K562 (cell line): Measurements from ENCODE around the gene TMEM45B. TPM values are rescaled to one million over a fixed set of nuclear protein-coding genes. Genes with fewer than 3 reads are reported as not detected.
A peak's percentile ranks its signal among the peaks of the same experiment; 100 is the strongest.

Source experiments
- ATAC-seq: fragments of 200-7000 bp; cut with Tn5 transposase; 3 replicates; pipeline ENCODE4 v1.9.1; 2020; ENCODE audit warnings: moderate library complexity
- BruUV-seq: library from RNA; stranded (reverse); fragments of 400-500 nt; replicated peaks from 2 replicates; lab custom pipeline; 2021; lab: Mats Ljungman, UMichigan
- CTCF ChIA-PET: fragments of 300-600 bp; formaldehyde crosslinking; extraction: SDS; loops from one replicate; lab custom pipeline; 2021; ENCODE audit warnings: low intra/inter-chr PET ratio; lab: Yijun Ruan, JAX
- POLR2A ChIA-PET: fragments of 300-600, 350-650 bp; sonication (Branson Sonifier 250); formaldehyde crosslinking; extraction: SDS; loops from one replicate; lab custom pipeline; 2021; ENCODE audit warnings: antibody characterized with exemption, inconsistent platforms; lab: Yijun Ruan, JAX
- DNase-seq, 4 experiments: peaks; one replicate each; pipeline versions ENCODE4 v3.0.0 to v3.0.0-alpha.2; 2011 to 2018; ENCODE audit warnings: low spot score in 3 of 4, mixed read lengths in 3 of 4; ENCODE audit errors: extremely low read depth in 1 of 4
- FAIRE-seq: peaks from 2 replicates; lab custom pipeline; 2011; peaks lifted over from hg19 to GRCh38; lab: Jason Lieb, UNC
- H2AFZ ChIP-seq: 2 replicates; pipeline ENCODE4 v1.6.0; 2011; ENCODE audit warnings: low read depth, low read length, control low read depth, inconsistent platforms
- H3K27ac ChIP-seq: fragments of 200-600 bp; 3 replicates; pipeline ENCODE4 v1.8.0; 2011; ENCODE audit warnings: low read depth, mild to moderate bottlenecking, control low read depth, inconsistent platforms, low read length, moderate library complexity, mixed read lengths; ENCODE audit errors: extremely low read depth
- H3K27me3 ChIP-seq, 2 experiments: fragments of 300-600 bp in 1 of 2; 2 replicates in 1 of 2; 3 replicates in 1 of 2; pipeline versions ENCODE4 v1.6.0 to v1.8.0; 2011; ENCODE audit warnings: inconsistent platforms in 2 of 2, low read length in 2 of 2, mild to moderate bottlenecking in 1 of 2, mixed read lengths in 1 of 2, moderate library complexity in 1 of 2; ENCODE audit not compliant: control insufficient read depth in 2 of 2, insufficient read depth in 2 of 2
- H3K36me3 ChIP-seq: fragments of 300-600 bp; 3 replicates; pipeline ENCODE4 v1.8.0; 2011; ENCODE audit warnings: mild to moderate bottlenecking, low read length, inconsistent platforms; ENCODE audit not compliant: control insufficient read depth, insufficient read depth
- H3K4me1 ChIP-seq, 2 experiments: fragments of 200-600 bp in 1 of 2; replicated peaks in 1 of 2; 2 replicates in 1 of 2; 3 replicates in 1 of 2; pipeline versions ENCODE4 v1.5.1 to v1.8.0; 2011; ENCODE audit warnings: inconsistent platforms in 2 of 2, low read length in 2 of 2, mild to moderate bottlenecking in 1 of 2, mixed read lengths in 1 of 2, moderate library complexity in 1 of 2; ENCODE audit not compliant: control insufficient read depth in 2 of 2, insufficient read depth in 2 of 2
- H3K4me2 ChIP-seq: 2 replicates; pipeline ENCODE4 v1.6.1; 2011; ENCODE audit warnings: low read length, control low read depth, inconsistent platforms, mixed read lengths; ENCODE audit not compliant: insufficient read depth
- H3K4me3 ChIP-seq: fragments of 200-600 bp; sonication (generic), shearing (Covaris generic); 2 replicates; pipeline ENCODE4 v1.5.1; 2016; ENCODE audit warnings: control low read depth, inconsistent platforms
- H3K79me2 ChIP-seq: fragments of 200-600 bp; 3 replicates; pipeline ENCODE4 v1.8.0; 2011; ENCODE audit warnings: low read length, inconsistent platforms; ENCODE audit not compliant: control insufficient read depth, insufficient read depth
- H3K9ac ChIP-seq, 2 experiments: 2 replicates each; pipeline versions ENCODE4 v1.6.0 to v1.6.1; 2011; ENCODE audit warnings: low read depth in 2 of 2, low read length in 2 of 2, control low read depth in 1 of 2, inconsistent platforms in 1 of 2, mild to moderate bottlenecking in 1 of 2, mixed read lengths in 1 of 2; ENCODE audit not compliant: insufficient read depth in 1 of 2
- H3K9me1 ChIP-seq: one replicate; pipeline ENCODE4 v1.6.0; 2011; ENCODE audit warnings: inconsistent platforms, mild to moderate bottlenecking, low read length, moderate library complexity; ENCODE audit not compliant: control insufficient read depth, insufficient read depth
- H3K9me3 ChIP-seq: replicated peaks from 2 replicates; pipeline ENCODE4 v1.5.1; 2011; ENCODE audit warnings: low read depth, low read length, inconsistent platforms; ENCODE audit not compliant: control insufficient read depth, insufficient read depth
- H4K20me1 ChIP-seq: replicated peaks from 2 replicates; pipeline ENCODE4 v1.6.1; 2011; ENCODE audit warnings: low read length, inconsistent platforms, mixed read lengths; ENCODE audit not compliant: control insufficient read depth, insufficient read depth
- GABPB2 ChIP-seq: fragments of 250-450 bp; sonication (Bioruptor Pico); conservative IDR thresholded peaks from 2 replicates; pipeline ENCODE4 v1.5.1; 2021; ENCODE audit warnings: mild to moderate bottlenecking
- KAT7 ChIP-seq: sonication (generic); formaldehyde crosslinking; IDR thresholded peaks from 2 replicates; pipeline ENCODE4 v1.8.0; 2022; ENCODE audit warnings: missing genetic modification reagents, mild to moderate bottlenecking, borderline replicate concordance
- NFE2 ChIP-seq: IDR thresholded peaks from 2 replicates; pipeline ENCODE4 v1.6.1; 2014; ENCODE audit warnings: antibody characterized with exemption, low read depth
- PHB2 ChIP-seq: fragments of 450-650 bp; IDR thresholded peaks from 2 replicates; pipeline ENCODE4 v1.6.1; 2017; ENCODE audit warnings: low read depth
- SMAD1 ChIP-seq: fragments of 150-350 bp; IDR thresholded peaks from 2 replicates; pipeline ENCODE4 v1.6.1; 2014; ENCODE audit warnings: low read length, low read depth; ENCODE audit not compliant: partially characterized antibody
- SMAD2 ChIP-seq: fragments of 150-350 bp; IDR thresholded peaks from 2 replicates; pipeline ENCODE4 v1.6.1; 2014; ENCODE audit warnings: low read depth, mild to moderate bottlenecking, low read length
- TARDBP ChIP-seq: fragments of 450-650 bp; IDR thresholded peaks from 2 replicates; pipeline ENCODE4 v1.6.1; 2016
- TEAD4 ChIP-seq, 2 experiments: sonication (generic) in 1 of 2; formaldehyde crosslinking in 1 of 2; IDR thresholded peaks; 2 replicates each; pipeline versions ENCODE4 v1.6.1 to v1.8.0; 2012 to 2022; ENCODE audit warnings: borderline replicate concordance in 1 of 2, inconsistent platforms in 1 of 2, low read length in 1 of 2, mild to moderate bottlenecking in 1 of 2, missing genetic modification reagents in 1 of 2
- YY1 ChIP-seq, 3 experiments: IDR thresholded peaks; 2 replicates each; pipeline ENCODE4 v1.6.1; 2011; ENCODE audit warnings: low read length in 2 of 3, mild to moderate bottlenecking in 2 of 3, moderate library complexity in 2 of 3, borderline replicate concordance in 1 of 3, control low read depth in 1 of 3, low read depth in 1 of 3; ENCODE audit not compliant: insufficient read depth in 3 of 3, insufficient replicate concordance in 2 of 3, control insufficient read depth in 1 of 3, insufficient read length in 1 of 3; ENCODE audit errors: extremely low read depth in 1 of 3
- whole genome bisulfite sequencing: fragments of 100-300 bp; shearing (Covaris generic); methylation state at CpG from one replicate; pipeline ENCODE4 v1.1.6; 2016; ENCODE audit warnings: low coverage, mixed read lengths; ENCODE audit not compliant: insufficient coverage; ENCODE audit errors: missing lambda C conversion rate; 5-methylcytosine and 5-hydroxymethylcytosine counted together
- in situ Hi-C: fragments of 300-500 bp; cut with MboI; formaldehyde crosslinking; loops from 4 replicates; pipeline ENCODE4 v1.15.0; 2018; ENCODE audit warnings: inconsistent platforms, mixed read lengths
- intact Hi-C: fragments of 100-400 bp; cut with micrococcal nuclease; formaldehyde crosslinking; loops from 2 replicates; pipeline ENCODE4 v1.14.2; 2022
- polyA plus RNA-seq, 8 experiments: library from polyadenylated mRNA; depleted of rRNA in 4 of 8; stranded (reverse) in 5 of 8; unstranded in 3 of 8; fragments of >200 nt; fragmentation: Nextera tagmentation in 2 of 8; fragmentation: Illumina TruSeq in 1 of 8; extraction: Ambion mirVana in 2 of 8; extraction: Trizol in 1 of 8; gene quantifications; 2 replicates each; pipeline versions ENCODE4 v1.2.1 to v1.2.3, GENCODE V29; 2011 to 2014; ENCODE audit warnings: inconsistent platforms in 1 of 8, missing spikeins in 1 of 8
- total RNA-seq, 7 experiments: library from RNA; depleted of rRNA in 6 of 7; stranded (reverse); fragments of >200 nt in 6 of 7; fragmentation: Illumina TruSeq in 2 of 7; extraction: Trizol in 2 of 7; gene quantifications; 2 replicates each; pipeline versions ENCODE4 v1.2.1 to v1.2.3, GENCODE V29; 2011 to 2021; ENCODE audit warnings: low replicate concordance in 1 of 7
- TF ChIP-seq, protein P1 (sequence below): fragments of 250-450 bp; sonication (Bioruptor Pico); IDR thresholded peaks from 2 replicates; pipeline ENCODE4 v1.4.0; 2020
- TF ChIP-seq, protein P2 (sequence below): IDR thresholded peaks from 2 replicates; pipeline ENCODE4 v1.6.1; 2012; ENCODE audit warnings: low read depth, low read length, improper control_type of control experiment, borderline replicate concordance
- TF ChIP-seq, protein P3 (sequence below), 3 experiments: IDR thresholded peaks in 2 of 3; conservative IDR thresholded peaks in 1 of 3; 2 replicates each; pipeline ENCODE4 v1.5.1; 2011 to 2012; ENCODE audit warnings: low read length in 3 of 3, mild to moderate bottlenecking in 3 of 3, control low read depth in 2 of 3, improper control_type of control experiment in 1 of 3, inconsistent platforms in 1 of 3, low read depth in 1 of 3, mixed read lengths in 1 of 3, moderate library complexity in 1 of 3; ENCODE audit not compliant: insufficient read depth in 2 of 3

Gene TMEM45B
- total and polyA plus RNA-seq, 9 of the 15 experiments (the other 6 are each of a cell fraction or from before 2014, with no cell fraction given) = 0.07 TPM; not detected in 8

DNA sequence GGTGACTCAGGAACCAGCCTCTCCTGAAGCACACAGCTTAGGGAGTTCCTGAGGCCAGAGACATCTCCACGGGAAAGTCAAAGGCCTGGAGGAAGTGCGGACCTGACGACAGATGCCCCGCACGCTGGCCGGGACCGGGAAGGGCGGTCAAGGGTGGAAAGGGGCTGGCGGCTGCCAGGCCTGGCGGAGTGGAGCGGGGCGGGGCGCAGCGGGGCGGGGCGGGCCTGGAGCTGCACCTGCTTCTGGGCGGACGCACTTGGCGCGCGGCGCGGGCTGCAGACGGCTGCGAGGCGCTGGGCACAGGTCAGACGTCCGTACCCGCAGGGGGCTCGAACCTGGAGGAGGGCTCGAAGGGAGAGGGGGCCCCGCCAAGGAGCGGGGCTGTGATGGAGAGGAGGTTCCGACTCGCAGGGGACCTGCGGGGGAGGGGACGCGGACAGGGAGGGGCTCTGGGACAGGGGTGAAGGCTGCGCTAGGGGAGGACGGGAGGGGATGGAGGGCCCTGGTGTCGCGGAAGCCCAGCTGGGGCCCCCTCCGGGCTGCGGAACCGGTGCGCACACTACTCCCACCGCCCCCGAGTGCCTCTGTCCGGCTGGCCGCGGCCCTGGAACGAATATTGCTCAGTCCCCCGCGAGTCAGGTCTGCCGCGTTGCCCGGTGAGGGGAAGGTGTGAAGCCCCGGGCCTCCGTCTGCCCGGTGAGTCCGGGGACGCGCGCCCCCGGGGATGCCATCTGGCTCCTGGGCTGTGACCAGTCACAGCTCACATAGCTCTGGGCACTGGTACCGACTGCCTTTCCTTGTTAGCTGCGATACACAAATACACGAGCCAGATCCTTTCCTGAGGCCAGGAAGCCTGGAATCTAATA lies at the start of gene TMEM45B (continued):
- TF ChIP-seq TEAD4 (IDR thresholded peaks at IDR 0.05; ENCODE audit: low read length) = no peak
- TF ChIP-seq TEAD4 (CRISPR knock-in tag; IDR thresholded peaks at IDR 0.05; ENCODE audit: borderline replicate concordance) = no peak
- no peak for TF ChIP-seq TARDBP
- TF ChIP-seq, protein P1, sequence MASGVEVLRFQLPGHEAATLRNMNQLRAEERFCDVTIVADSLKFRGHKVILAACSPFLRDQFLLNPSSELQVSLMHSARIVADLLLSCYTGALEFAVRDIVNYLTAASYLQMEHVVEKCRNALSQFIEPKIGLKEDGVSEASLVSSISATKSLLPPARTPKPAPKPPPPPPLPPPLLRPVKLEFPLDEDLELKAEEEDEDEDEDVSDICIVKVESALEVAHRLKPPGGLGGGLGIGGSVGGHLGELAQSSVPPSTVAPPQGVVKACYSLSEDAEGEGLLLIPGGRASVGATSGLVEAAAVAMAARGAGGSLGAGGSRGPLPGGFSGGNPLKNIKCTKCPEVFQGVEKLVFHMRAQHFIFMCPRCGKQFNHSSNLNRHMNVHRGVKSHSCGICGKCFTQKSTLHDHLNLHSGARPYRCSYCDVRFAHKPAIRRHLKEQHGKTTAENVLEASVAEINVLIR = no peak
- TF ChIP-seq SMAD2 = no peak
- no peak for TF ChIP-seq GABPB2 (CRISPR knock-in tag)
- TF ChIP-seq SMAD1 = no peak
- TF ChIP-seq KAT7 (CRISPR knock-in tag) = no peak

DNA sequence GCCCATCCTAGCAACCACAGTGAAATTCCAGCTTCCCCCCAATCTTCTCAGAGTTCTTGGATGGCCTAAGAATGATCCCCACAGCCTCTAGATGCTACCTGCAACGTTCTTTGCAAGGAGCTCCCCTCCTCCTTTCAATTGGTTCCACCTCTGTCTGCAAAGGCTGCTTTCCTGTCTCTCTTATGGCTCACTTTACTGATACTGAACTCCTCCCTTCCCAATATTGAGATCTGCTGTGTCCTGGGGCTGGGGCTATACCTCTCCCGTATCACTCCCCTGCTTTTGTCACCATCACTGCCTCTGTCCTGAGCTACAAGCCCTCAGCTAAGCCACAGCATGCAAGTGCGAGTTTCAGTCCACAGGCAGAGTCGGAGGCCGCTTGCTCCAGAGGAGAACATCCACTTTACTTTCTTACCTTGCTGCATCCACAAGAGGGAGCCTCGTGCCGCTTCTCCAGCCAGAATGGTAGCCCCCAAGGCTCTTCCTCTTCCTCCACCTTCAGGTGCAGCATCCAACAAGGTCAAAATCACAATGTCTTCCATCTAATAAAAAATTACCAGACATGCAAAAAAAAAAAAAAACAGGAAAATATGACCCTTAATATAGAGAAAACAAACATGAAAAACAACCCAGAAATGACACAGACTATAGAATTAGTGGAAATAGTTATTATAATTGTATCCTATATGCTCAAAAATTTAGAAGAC lies 48.6 kb upstream of the TMEM45B start:
- no peak overlapping the region for H3K4me2 ChIP-seq
- H3K27me3 ChIP-seq = no peaks in the 10 kb centered on the region; a peak in 1 of 5 replicates
- no peak overlapping the region for H3K9ac ChIP-seq
- ChIA-PET CTCF (interaction anchor here (1.4 kb wide), 1 partner anchor 365 kb away, joined by 3 read pairs; no protein-coding TSS in a partner anchor), POLR2A (no interaction called here)
- H2AFZ ChIP-seq = no peak overlapping the region
- H3K9me1 ChIP-seq = no peaks in the 10 kb centered on the region
- peak; percentile 40 for FAIRE-seq
- H3K36me3 ChIP-seq = no peaks in the 10 kb centered on the region
- no peaks in the 10 kb centered on the region for H3K4me1 ChIP-seq
- 8% methylated on average over 7 of the region's 7 CpGs for WGBS
- ATAC-seq = peak; percentile 93
- in situ Hi-C loops (no loop called here), intact Hi-C loops (loop anchor here (10.0 kb wide), 1 partner anchor 98 kb away; no protein-coding TSS in a partner anchor)
- DNase-seq = peak in 1 of 4 experiments; percentile 51
- no peaks in the 10 kb centered on the region for H4K20me1 ChIP-seq
- no TSS peak for BruUV-seq
- H3K9me3 ChIP-seq = no peaks in the 10 kb centered on the region
- H3K79me2 ChIP-seq = no peaks in the 10 kb centered on the region
- no peak overlapping the region for H3K4me3 ChIP-seq
- no peak overlapping the region for H3K27ac ChIP-seq
- TF ChIP-seq YY1 (IDR thresholded peaks at IDR 0.05; ENCODE audit: borderline replicate concordance in 1 of 3, control insufficient read depth in 1 of 3, extremely low read depth in 1 of 3, insufficient read depth in 3 of 3, insufficient read length in 1 of 3, insufficient replicate concordance in 2 of 3, low read depth in 1 of 3, low read length in 2 of 3) (peak in 1 of 3 experiments; percentile 7), NFE2 (no peak), PHB2 (no peak)
- TF ChIP-seq, protein P2, sequence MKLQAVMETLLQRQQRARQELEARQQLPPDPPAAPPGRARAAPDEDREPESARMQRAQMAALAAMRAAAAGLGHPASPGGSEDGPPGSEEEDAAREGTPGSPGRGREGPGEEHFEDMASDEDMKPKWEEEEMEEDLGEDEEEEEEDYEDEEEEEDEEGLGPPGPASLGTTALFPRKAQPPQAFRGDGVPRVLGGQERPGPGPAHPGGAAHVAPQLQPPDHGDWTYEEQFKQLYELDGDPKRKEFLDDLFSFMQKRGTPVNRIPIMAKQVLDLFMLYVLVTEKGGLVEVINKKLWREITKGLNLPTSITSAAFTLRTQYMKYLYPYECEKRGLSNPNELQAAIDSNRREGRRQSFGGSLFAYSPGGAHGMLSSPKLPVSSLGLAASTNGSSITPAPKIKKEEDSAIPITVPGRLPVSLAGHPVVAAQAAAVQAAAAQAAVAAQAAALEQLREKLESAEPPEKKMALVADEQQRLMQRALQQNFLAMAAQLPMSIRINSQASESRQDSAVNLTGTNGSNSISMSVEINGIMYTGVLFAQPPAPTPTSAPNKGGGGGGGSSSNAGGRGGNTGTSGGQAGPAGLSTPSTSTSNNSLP = no peak
- TF ChIP-seq, protein P3, sequence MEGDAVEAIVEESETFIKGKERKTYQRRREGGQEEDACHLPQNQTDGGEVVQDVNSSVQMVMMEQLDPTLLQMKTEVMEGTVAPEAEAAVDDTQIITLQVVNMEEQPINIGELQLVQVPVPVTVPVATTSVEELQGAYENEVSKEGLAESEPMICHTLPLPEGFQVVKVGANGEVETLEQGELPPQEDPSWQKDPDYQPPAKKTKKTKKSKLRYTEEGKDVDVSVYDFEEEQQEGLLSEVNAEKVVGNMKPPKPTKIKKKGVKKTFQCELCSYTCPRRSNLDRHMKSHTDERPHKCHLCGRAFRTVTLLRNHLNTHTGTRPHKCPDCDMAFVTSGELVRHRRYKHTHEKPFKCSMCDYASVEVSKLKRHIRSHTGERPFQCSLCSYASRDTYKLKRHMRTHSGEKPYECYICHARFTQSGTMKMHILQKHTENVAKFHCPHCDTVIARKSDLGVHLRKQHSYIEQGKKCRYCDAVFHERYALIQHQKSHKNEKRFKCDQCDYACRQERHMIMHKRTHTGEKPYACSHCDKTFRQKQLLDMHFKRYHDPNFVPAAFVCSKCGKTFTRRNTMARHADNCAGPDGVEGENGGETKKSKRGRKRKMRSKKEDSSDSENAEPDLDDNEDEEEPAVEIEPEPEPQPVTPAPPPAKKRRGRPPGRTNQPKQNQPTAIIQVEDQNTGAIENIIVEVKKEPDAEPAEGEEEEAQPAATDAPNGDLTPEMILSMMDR (IDR thresholded peaks at IDR 0.05 in 2 of 3, conservative IDR thresholded peaks at IDR 0.05 in 1 of 3; ENCODE audit: insufficient read depth in 2 of 3, low read depth in 1 of 3, low read length in 3 of 3) = peak; percentile 36 to 53 (median 49); a peak in 5 of 6 replicates
